ENCODE results near the gene FAM110A.
"Not testable (repeated sequence)": the region's sequence is repeated elsewhere in the genome, so short reads cannot be mapped to it uniquely, and the experiment has no call there.

Gene FAM110A

DNA sequence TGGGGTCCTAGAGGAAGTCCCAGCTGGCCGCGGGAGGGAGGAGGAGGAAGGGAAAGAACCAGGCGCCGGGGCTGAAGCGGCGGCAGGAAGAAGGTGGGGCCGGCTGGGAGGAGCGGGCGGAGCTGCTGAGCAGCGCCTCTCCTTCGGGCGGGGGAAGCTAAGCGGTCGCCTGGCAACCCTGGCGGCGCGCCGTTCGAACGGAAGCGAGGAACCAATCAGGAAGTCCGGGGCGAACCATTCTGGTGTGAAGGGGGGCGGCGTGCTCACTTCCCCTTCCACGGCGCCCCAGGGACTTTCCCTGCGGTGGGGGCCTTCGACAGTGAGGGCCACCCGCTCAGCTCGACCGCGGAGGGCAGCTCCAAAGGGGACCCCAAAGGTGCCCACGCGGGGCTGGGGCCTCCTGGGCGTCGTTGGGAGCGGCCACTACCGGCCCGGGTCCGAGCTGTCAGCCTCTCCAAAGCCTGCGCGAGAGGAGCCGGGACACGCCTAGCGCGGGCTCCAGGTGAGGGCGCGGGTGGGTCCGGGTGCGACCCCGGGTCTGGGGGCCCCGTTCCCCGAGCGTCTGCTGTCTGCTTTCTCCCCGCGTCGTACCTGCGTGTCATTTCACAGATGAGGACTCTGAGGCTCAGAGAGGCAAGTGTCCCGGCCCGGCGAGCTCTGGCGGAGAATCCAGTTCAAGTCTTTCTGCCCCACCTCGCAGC, at the start of gene FAM110A:
FAM110A (plus strand) TSS at position 266 of the 701 bp plus-strand sequence. CDS start 11,090 bp downstream, outside the sequence.
- DNase-seq (ENCODE audit: low read depth): peak; percentile 94

DNA sequence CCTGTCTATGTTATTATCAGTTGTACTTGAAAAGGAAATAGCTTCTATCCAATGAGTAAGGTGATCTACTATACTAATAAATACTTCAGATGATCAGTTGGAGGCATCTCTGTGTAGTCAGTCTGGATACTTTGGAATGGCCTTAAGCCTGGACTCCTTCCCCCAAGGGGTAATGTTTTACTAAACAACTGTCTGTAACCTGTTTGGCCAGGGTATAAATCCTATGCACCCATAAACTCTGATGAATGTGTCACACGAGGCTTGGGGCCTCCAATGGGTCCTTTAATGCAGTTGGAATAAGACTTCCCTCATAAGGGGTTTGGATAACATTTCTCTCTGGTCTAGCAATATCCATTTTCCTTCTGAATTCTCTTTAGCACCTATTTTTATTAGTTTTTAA, 45.7 kb upstream of the FAM110A start:
- DNase-seq (ENCODE audit: low read depth): no peak

DNA sequence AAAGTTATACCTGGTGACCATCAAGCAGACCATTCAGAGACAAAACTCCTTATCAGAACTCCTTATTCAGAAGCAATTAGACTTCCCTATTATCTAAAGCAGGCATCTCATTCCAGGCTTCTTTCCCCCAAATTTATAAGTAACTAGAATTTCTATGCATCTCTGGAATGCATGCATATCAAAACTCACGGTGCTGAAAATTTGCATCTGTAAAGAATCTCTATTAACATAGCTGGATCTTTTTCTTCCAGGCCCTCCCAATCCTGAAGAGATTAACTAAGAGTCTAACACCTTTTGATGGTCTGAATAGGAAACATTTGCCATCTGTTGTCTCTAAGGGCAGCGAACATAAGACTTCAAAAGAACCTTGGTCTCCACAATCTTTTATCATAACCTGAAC, 42.5 kb upstream of the FAM110A start:
- no peak for DNase-seq (ENCODE audit: low read depth)

DNA sequence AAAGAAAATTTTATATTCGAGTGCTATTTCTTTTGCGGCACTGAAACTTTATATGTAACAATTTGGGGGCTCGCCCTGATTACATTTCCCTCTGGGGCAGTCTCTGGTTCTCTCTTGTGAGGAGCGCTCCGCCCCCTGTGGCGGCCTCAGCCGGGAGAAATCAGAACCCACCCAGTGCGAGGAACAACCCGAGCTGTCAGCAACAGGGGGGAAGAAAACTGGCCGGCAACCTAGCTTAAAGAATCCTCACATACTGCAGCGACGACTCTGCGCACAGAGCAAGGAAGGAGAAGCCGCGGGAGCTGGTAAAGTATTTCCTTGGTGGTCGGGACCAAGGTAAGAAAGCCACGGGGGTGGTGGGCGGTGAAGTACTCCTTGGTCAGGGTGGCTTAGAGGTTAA, 41.3 kb upstream of the FAM110A start:
- no peak for DNase-seq (ENCODE audit: low read depth)

DNA sequence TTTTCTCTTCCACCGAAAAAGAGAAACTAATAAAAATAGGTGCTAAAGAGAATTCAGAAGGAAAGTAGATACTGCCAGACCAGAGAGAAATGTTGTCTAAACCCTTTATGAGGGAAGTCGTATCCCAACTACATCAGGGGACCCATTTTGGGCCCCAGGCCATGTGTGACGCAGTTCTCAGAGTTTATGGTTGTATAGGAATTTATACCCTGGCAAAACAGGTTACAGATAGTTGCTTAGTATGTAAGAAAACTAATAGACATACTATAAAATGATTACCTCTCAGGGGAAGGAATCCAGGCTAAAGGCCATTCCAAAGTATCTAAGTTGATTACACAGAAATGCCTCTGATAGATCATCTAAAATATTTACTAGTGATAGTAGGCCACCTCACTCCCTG, 36.6 kb upstream of the FAM110A start:
- DNase-seq (ENCODE audit: low read depth): no peak

DNA sequence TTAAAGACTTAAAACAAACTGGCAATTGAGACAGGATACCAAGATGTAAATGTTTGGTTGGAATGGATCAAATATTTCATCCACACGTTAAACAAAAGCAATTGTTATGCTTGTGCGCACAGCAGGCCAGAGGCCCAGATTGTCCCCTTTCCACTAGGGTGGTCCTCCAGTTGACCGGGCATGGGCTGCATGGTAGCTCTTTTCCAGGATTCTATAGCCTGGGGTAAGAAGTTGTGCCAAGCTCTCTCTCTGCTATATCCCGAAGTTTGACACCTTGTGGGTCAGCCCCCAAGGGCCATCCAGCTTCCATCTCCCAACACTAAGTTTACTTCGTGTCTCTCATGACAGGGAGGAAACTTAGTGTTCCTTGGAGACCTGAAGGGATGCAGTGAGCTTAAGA, 34.8 kb upstream of the FAM110A start:
- not testable (repeated sequence) for DNase-seq (ENCODE audit: low read depth)

DNA sequence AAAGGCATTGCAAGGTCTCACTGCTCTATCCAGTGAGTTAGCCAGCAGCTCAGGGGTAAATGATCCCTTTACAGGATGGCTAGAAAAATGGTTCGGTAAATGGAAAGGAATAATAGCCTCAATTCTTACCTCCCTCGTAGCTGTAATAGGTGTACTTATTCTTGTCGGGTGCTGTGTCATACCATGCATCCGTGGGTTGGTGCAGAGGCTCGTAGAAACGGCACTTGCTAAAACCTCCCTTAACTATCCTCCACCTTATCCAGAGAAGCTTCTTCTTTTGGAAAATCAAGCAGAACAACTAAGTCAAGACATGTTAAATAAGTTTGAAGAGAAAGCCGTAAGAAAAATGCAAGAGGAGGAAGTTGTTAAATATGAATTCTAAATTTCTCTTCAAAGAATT, 33.5 kb upstream of the FAM110A start:
- not testable (repeated sequence) for DNase-seq (ENCODE audit: low read depth)

DNA sequence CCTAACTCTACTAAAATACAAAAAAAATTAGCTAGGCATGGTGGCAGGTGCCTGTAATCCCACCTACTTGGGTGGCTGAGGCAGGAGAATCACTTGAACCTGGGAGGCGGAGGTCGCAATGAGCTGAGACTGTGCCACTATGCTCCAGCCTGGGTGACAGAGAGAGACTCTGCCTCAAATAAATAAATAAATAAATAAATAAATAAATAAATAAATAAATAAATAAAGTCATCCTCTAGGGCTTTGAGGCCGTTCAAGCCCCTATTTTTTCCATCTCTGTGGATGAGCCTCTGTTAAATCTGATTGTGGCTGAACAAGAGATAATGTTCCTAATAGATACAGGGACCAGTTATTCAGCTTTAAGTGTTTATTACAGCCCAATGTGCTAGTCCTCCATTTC, 31.8 kb upstream of the FAM110A start:
- DNase-seq (ENCODE audit: low read depth): no peak

DNA sequence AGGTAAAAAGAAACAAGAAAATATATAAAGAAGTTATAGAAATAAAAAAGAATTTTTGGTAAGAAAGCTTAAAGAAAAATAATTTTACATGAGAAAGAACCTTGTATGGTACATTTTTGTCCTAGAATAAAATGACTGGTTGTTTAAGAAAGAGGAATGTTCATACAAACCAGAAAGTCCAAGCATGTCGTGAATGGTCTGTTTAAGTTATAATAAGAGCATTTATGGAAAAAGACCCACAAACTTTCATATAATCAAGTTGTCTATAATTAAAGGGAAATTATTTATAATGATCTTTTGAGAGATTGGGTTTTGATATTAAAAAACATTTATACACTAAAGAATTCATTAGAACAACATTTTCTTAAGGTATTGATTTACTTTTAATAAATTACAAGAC, 27.8 kb upstream of the FAM110A start:
- no peak for DNase-seq (ENCODE audit: low read depth)

DNA sequence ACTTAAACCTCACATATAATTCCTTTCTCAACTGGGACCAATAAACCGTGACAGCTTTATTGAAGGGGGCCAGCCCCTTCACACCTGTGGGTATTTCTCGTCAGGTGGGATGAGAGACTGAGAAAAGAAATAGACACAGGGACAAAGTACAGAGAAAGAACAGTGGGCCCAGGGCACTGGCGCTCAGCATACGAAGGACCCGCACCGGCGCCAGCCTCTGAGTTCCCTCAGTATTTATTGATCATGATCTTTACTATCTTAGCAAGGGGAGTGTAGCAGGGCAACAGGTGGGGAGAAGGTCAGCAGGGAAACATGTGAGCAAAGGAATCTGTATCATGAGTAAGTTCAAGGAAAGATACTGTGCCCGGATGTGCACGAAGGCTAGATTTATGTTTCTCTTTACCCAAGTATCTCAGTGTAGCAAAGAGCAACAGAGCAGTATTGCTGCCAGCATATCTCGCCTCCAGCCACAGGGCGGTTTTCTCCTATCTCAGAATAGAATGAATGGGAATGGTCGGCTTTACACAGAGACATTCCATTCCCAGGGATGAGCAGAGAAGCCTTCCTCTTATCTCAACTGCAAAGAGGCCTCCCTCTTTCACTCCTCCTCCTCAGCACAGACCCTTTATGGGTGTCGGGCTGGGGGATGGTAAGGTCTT, 21.6 kb upstream of the FAM110A start:
- not testable (repeated sequence) for DNase-seq (ENCODE audit: low read depth)

DNA sequence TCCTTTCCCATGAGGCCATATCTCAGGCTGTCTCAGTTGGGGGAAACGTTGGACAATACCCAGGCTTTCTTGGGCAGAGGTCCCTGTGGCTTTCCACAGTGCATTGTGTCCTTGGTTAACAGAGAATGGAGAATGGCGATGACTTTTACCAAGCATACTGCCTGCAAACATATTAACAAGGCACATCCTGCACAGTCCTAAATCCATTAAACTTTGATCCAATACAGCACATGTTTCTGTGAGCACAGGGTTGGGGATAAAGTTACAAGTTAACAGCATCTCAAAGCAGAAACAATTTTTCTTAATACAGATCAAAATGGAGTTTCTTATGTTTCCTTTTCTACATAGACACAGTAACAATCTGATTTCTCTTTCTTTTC, 21.1 kb upstream of the FAM110A start:
- not testable (repeated sequence) for DNase-seq (ENCODE audit: low read depth)

DNA sequence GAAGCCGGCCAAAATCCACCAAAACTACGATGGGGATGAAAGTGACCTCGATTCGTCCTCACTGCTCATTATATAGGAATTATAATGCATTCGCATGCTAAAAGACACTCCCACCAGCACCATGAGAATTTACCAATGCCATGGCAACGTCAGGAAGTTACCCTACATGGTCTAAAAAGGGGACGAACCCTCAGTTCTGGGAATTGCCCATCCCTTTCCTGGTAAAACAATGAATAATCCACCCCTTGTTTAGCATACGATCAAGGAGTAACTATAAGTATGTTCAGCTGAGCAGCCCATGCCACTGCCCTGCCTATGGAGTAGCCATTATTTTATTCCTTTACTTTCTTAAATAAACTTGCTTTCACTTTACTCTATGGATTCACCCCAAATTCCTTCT, 20.1 kb upstream of the FAM110A start:
- no peak for DNase-seq (ENCODE audit: low read depth)

DNA sequence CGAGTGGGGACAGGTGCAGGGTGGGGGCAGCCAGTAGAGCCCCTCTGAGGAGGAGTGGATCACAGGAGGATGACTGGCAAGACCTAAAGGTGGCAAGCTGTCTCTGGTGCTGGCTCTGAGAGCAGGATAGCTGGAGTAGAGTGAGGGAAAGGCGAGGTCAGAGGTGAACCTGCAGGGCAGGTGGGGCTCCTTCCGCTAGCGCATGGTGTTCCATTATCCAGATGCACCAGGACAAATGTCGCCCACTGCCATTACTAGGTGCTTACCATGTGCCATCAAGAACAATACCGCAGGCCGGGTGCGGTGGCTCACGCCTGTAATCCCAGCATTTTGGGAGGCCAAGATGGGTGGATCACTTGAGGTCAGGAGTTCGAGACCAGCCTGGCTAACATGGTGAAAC, 18.3 kb upstream of the FAM110A start:
- DNase-seq (ENCODE audit: low read depth): no peak

DNA sequence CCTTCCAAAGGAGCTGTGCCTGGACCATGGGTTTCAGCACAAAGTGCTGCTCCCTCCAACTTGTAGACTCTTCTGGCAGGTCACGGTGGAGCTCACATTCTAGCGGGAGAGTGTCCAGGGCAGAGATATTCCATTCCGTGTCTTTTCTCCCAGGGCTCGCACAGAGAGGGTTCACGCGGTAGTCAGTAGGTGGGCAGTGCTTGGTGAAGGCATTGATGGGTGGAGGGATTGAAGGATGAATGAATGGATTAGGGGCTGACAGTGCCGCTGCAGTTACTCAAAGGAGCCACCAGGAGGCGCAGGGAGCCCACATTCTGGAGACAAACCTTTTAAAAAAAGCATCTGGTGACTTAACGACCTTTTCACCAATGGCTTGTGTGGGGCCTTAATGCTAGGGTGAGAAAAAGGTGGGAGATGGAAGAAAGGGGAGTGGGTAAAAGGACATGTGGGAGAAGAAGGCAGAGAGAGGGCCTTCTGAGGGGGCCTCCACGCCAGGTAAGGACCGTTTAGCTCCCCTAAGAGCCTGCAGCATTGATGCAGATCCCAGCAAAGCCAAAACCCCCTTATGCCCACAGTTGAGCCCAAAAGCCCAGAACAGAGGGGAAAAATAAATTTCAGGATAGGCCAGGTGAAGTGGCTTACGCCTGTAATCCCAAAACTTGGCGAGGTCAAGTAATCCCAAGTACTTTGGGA, 17.5 kb upstream of the FAM110A start:
- DNase-seq (ENCODE audit: low read depth): peak; percentile 56

DNA sequence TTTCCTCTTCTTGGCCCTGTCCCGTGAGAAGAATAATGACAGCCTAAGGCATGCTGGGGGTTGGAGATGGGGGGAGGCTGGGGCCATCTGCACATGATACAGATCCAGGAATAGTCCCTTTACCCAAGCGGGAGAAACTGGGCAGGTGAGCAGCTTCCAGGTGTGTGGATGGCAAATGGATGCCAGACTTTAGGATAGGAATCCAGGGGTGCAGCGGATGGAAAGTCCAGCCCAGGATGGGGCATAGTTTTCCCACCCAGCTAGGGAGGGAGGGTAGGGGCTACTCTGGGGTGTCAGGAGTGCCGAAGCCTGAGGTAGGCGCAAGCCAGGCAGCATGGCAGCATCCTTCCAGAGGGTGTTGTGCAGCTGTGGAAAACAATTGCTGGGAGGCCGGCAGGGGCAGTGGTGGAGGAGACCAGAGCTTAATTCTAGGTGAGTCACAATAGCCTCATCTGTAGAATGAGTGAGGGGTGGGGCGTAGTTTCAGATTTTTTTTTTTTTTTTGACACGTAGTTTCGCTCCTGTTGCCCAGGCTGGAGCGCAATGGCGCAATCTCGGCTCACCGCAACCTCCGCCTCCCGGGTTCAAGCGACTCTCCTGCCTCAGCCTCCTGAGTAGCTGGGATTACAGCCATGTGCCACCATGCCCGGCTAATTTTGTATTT, 15.4 kb upstream of the FAM110A start:
- DNase-seq (ENCODE audit: low read depth): no peak

DNA sequence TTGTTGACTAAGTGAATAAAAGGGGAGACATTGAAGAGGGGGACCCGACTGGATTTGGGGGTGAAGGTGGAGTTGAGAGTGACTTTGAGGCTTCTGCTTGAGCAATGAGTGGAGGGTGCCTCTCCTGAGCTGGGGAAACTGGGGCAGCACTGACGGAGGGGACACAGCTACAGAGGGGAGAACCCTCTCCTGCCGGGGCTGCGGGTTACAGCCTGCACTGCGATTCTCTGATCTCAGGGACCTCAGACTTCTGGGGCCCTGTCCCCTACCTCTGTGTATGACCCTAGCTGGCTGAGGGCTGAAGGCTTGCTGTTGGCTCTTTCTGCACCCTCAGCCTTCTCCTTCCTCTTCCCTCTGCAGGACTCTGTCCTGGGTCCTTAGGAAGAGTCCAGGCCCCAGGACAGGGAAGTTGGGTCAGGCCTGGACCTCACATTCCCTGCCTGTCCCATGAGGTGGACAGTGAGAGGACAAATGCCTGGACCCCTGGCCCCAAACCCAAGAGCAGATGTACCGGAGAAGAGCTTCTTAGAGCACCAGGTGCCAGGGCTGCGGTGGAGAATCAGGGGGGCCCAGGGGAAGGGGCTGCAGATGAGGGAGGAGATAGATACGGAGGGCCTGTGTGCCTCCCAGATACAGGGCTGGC, 13.7 kb upstream of the FAM110A start:
- no peak for DNase-seq (ENCODE audit: low read depth)

DNA sequence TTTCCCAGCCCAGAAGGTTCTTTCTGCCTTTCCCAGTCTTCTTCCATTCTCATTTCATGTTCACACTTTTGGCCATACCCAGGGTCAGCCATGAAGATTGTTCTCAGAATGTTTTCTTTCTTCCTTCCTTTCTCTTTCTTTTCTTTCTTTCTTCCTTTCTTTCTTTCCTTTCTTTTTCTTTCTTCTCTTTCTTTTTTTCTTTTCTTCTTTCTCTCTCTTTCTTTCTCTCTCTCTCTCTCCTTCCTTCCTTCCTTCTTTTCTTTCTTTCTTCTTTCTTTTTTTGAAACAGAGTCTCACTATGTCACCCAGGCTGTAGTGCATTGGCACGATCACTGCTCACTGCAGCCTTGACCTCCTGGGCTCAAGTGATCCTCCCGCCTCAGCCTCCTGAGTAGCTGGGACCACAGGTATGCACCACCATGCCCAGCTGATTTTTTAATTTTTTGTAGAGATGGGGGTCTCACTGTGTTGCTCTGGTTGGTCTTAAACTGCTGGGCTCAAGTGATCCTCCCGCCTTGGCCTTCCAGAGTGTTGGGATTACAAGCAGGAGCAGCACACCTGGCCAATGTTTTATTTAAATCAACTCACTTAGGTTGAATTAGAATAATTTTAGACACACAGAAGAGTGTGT, 13.1 kb upstream of the FAM110A start:
- DNase-seq (ENCODE audit: low read depth): no peak

DNA sequence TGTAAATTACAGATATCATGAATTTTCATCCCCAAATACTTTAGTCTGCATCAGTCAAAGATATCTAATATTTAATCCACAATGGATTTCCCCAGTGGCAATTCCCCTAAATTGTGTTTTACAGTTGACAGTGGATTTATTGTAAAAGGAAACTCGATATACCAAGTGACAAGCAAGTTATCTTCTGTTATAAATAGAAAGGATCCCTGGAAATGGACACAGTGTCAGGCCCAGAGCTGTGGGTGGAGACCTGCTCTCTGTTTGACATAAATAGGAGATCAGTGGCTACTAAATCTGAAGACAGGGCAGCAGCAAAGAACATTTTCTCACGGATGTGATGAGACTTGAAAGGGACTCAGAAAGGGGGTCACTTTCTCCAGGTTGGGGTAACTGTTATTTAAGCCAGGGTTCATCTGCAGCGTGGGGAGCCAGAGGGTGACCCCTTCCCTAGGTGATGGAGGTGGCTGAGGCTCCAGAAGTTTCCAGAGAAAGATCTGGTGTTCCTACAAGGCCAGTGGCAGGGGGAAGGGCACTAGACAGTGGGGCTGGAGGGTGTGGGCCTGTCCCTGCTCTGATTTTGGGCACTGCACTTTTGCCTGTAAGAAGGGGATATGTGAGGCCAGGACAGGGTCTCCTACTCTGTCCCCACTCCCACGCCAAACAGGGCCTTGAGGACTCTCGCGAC, 12.3 kb upstream of the FAM110A start:
- no peak for DNase-seq (ENCODE audit: low read depth)

DNA sequence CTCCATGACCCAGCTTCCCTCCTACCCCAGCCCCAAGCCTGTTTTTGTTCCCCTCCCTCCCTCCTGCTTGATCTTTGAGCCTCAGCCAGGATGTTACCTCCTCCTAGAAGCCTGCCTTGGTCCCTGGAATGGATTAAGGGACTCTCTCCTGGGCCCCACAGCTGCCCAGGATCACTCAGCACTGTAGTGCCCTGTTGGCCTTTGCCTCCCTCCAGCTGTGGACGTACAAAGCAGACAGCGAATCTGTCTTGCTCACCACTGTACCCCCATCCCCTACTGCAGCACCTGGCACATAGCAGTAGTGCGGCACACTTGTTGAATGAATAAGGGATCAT, 11.8 kb upstream of the FAM110A start:
- DNase-seq (ENCODE audit: low read depth): no peak

DNA sequence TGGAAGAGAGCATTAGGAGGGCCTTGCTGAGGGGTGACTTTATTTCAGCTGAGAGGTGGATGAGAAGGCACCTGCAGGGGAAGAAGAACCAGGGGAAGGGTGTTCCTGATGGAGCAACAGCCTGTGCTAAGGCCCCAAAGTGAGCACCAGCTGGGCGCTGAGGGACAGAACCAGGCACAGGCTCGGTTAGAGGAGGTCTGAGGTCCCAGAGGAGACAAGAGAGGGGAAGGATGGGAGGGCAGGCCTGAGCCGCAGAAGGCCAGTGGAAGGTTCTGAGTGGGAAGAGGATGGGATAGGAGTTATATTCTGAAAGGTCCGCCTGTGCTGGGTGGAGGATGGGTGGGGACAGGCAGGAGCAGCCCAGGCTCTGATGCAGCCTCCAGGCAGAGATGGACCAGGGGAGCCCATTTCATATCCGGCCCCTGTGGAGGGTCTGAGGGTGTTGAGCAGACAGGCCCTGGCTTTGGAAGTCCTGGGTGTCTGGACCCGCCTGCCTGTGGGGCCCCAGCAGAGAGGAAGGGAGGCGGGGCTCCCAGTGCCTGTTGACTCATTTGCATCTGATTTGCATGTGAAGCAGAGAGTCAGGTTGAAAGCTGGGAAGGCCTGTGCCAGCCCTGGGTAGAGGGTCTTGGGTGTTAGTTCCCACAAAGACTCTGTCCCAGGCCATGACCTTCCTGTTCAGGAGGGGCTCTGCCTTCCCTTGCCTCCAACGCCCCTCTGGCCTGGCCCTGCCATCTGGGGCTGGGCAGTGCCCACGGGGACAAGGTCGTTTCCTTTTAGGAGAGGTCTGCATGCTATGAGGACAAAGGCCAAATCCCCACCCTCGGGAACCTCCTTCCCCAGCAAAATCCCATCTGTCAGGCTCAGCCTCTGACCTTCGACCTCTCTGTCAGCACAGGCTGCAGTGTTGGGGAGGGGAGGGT, 10.6 kb upstream of the FAM110A start:
- DNase-seq (ENCODE audit: low read depth): no peak
